ENCODE results near the gene SYTL2.

DNA sequence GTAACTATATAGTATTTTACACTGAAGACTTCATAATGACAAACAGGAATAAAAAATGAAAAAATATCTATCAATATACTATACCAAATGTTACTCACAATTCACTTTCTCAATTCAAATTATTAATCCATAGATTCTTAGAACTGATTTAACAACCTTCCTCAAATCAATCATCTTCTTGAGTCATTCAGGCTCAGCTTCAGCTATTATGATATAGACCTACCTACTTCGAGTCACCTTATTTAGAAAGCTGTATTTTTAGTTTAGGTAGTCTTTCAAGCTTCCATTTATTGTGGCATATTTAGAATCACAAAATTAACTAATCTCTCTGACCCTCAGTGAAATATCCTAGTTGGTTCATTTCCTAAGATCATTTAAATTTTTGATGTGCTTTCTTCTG, 154.2 kb downstream of the SYTL2 start:
- TF ChIP-seq CTCF (conservative IDR thresholded peaks at IDR 0.05; ENCODE audit: low read depth in 2 of 2) (no peak), POLR2AphosphoS5 (IDR thresholded peaks at IDR 0.05; ENCODE audit: low read depth) (no peak), NANOG (IDR thresholded peaks at IDR 0.05; ENCODE audit: borderline replicate concordance) (no peak), REST (IDR thresholded peaks at IDR 0.05; ENCODE audit: unreplicated experiment) (no peak), ZNF331 (CRISPR knock-in tag; IDR thresholded peaks at IDR 0.05; ENCODE audit: low read depth) (no peak), EZH2 (IDR thresholded peaks at IDR 0.05; ENCODE audit: low read depth, unreplicated experiment) (no peak), STAT1 (IDR thresholded peaks at IDR 0.05; ENCODE audit: unreplicated experiment) (no peak), CREB1 (CRISPR knock-in tag; IDR thresholded peaks at IDR 0.05; ENCODE audit: low read depth) (no peak), JUNB (IDR thresholded peaks at IDR 0.05; ENCODE audit: unreplicated experiment) (no peak), EZH2phosphoT487 (IDR thresholded peaks at IDR 0.05; ENCODE audit: unreplicated experiment) (no peak), ETS1 (IDR thresholded peaks at IDR 0.05) (no peak)

Measured in GM23338 (cell line).